DMS79 (cell line): ENCODE results near the gene RNPEPL1.

Experiments used
- DNase-seq: peaks from one replicate; lab custom pipeline; 2025; lab: John Stamatoyannopoulos, UW

Gene RNPEPL1

DNA sequence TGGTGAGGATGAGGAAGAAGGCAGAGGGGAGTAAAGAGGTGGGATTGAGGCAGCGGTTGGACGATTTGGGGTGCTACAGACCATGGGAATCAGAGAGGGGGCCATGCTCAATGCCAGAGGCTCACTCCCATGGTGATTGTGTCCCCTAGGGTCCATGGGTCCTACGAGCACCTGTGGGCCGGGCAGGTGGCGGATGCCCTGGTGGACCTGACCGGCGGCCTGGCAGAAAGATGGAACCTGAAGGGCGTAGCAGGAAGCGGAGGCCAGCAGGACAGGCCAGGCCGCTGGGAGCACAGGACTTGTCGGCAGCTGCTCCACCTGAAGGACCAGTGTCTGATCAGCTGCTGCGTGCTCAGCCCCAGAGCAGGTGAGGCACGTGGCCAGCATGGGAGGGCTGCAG, 23.5 kb downstream of the RNPEPL1 start:
- DNase-seq: no peak

GRCh38 chr2:240593026-240593702, 24.9 kb downstream of the RNPEPL1 start:
- DNase-seq: no peak

- DNase-seq: no peak
These were observed 25.6 kb downstream of the RNPEPL1 start for GRCh38 chr2:240593703-240594451.

- DNase-seq: no peak
These were observed 26.5 kb downstream of the RNPEPL1 start for GRCh38 chr2:240594511-240595380.

- DNase-seq: no peak
These were observed 27.2 kb downstream of the RNPEPL1 start for GRCh38 chr2:240595381-240596079.

DNA sequence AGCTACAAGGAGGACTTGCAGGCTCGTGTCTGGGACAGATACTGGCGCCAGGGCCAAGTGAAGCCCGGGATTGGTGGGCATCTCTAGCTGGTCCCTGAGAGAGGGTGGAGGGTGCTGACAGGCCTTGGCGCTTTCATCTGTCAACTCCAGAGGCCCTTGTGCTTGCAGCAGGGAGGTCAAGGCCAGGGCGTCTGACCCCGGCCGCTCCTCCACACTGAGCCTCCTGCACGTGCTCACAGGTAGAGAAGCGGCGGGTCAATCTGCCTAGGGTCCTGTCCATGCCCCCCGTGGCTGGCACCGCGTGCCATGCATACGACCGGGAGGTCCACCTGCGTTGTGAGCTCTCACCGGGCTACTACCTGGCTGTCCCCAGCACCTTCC, 27.8 kb downstream of the RNPEPL1 start:
- no peak for DNase-seq

DNA sequence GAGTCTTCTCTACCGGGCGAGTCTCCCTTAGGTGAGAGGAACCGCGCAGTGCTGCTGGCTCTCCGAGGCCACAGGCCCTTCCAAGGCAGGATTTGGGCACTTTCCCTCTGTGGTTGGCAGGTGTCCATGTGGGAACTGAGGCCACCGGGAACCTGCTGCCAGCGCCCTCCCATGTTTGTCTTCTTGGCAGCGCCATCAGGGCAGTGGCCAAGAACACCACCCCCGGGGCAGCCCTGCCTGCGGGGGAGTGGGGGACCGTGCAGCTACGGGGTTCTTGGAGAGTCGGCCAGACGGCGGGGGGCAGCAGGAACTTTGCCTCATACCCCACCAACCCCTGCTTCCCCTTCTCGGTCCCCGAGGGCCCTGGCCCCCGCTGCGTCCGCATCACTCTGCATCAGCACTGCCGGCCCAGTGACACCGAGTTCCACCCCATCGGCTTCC, 28.2 kb downstream of the RNPEPL1 start:
- no peak for DNase-seq

GRCh38 chr2:240597054-240597418, 28.8 kb downstream of the RNPEPL1 start:
- no peak for DNase-seq

DNA sequence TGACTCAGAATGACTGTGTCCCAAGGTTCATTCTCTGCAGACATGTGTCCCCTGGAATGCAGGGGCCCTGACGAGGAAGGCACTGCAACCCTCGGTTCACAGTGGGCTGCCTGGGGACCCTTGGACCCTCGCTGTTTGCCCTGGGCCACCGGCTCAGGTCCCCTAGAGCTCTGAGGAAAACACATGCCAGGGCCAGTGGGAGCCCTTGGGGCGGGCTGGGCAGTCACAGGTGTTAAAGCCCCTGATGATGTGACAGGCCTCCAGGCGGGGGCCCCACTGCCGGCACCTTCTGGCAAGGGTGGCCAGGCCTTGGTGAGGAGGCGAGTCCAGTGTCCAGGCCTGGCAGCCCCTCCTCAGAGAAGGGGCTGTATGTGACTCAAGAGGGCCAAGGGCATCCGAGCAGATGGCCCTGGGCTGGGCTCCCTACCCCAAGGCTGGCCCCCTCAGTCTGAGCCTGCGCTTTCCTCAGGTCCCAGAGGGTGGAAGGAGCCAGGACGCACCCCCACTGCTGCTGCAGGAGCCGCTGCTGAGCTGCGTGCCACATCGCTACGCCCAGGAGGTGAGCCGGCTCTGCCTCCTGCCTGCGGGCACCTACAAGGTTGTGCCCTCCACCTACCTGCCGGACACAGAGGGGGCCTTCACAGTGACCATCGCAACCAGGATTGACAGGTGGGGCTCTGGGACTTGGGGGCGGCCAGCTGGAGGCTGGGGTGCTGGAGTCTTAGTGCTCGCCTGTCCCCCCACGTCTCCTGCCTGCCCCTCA, 29.3 kb downstream of the RNPEPL1 start:
- no peak for DNase-seq

- no peak for DNase-seq
These were observed 30.1 kb downstream of the RNPEPL1 start for GRCh38 chr2:240598311-240598911.

GRCh38 chr2:240599141-240599583, 30.9 kb downstream of the RNPEPL1 start:
- no peak for DNase-seq

DNA sequence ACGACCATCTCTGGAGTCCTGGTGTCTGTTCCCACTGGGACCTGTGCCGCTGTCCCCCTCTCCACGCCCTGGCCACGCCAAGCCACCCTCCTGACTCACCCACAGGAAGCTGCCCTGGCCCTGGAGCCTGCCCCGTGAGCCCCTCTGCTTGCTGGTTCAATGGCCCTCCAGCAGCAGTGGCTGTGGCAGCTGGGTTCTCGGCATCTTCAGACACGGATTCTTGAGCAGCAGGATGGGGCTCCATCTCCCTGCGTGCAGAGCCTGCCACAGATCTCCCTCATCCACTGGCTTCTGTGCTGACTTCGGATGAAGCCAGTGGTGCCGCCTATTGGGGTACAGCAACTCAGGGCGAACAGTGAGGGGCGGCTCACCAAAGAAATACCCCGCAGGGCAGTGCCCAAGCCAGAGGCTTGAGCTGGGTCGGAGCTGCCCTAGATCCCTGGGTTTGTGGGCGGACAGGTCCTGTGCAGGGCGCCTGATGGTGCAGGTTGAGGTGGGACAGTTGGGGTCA, 32.2 kb downstream of the RNPEPL1 start:
- DNase-seq: no peak

DNA sequence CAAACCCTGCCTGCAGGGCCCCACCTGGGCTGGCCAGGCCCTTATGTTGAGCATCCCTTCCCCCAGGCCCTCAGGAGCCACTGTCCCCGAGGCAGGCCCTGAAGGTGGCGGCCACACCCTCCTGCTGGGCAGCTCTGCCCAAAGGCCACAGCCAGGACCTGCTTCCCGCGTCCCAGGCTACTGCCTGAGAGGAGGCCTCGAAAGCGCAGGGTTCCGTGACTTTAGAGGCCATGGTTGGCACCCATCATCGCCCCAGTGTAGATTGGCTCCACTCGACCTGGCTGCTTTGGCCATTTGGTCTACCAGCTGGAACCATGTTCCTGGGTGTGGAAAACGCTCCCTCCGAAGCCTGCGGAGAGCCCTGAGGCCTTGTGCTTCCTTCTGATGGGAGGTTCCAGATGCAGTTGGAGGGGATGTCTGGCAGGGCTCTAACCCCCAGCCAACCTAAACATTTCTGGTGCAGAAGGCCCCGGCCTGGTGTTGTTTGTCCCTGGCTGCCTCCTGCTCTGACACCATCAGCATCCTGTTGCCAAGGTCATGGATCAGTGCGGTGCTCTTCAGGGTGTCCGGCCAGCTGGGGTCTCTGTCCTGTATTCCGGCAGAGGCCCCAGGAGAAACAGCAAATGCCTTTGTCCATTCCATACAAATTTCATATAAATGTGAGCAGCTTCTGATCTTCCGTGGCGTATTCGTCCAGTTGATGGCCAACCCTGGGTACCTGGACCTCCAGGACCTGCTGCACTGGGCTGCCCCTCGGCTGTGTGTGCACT, 33.0 kb downstream of the RNPEPL1 start:
- no peak for DNase-seq

- no peak for DNase-seq
These were observed 33.5 kb downstream of the RNPEPL1 start for GRCh38 chr2:240601831-240602160.

GRCh38 chr2:240602266-240603050, 34.2 kb downstream of the RNPEPL1 start:
- no peak for DNase-seq

DNA sequence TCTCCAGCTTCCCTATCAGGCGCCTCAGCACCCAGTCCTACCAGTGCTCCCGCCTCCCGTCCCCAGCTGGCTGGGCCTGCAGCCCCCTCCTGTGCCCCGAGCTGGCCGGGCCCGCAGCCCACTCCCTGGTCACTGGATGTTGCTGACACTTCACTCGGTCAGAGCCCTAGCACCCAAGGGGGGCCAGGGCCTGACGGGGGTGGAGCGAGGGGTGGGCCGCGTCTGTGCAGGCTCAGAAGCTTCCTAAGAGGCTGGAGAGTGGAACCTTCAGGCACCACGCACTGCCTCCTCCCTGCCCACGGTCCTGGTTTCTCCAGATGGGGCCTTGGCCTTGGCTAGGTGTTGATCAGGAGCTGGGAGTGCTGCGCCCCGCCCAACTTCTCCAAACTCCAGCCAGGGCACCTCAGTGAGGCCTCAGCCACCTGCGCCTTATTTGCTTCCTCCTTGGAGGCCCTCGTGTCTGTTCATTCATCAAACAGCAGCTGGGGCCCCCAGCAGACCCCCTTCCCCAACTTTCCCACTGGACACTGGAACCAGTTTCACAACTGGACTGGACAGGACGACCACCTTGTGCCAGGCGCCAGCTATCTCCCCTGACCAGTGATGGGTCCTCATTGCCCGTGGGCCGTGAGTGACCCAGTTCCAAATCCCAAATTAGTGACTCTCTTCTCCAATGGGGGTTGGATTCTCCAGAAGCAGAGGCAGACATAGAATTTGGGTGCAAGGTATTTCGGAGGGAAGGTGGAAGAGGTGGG, 35.0 kb downstream of the RNPEPL1 start:
- DNase-seq: no peak

DNA sequence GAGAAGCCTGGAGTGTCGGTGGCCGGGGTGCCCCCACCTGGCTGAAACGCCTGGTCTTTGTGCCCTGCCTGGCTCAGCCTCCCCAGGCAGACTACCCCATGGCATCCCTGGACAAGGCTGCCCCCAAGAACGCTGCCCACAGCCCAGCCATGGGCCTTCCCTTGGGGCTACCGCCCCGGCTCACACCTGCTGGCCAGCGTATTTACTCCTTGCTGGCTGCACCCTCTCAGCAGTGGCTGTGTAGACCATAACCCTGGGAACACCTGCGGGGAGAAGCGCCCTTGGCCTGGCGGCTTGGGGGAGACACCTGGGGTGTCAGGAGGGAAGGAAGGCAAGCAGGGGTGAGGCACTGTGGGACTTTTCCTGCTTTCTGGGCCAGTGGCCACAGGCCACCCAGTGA, 35.6 kb downstream of the RNPEPL1 start:
- DNase-seq: no peak

- DNase-seq: no peak
These were observed 36.1 kb downstream of the RNPEPL1 start for GRCh38 chr2:240604291-240604938.
